DND-41 (cell line): Measurements from ENCODE around the gene PTPRD.

Source experiments
- EZH2 ChIP-seq: IDR thresholded peaks from 3 replicates; pipeline ENCODE4 v1.6.1; 2012; ENCODE audit warnings: borderline replicate concordance, low read depth, mild to moderate bottlenecking, moderate library complexity, low read length, inconsistent platforms; ENCODE audit not compliant: severe bottlenecking
- TF ChIP-seq, protein P1 (sequence below): IDR thresholded peaks from 2 replicates; pipeline ENCODE4 v1.5.1; 2012; ENCODE audit warnings: borderline replicate concordance, low read length, moderate library complexity, mild to moderate bottlenecking; ENCODE audit not compliant: poor library complexity, severe bottlenecking; ENCODE audit errors: extremely low read depth

DNA sequence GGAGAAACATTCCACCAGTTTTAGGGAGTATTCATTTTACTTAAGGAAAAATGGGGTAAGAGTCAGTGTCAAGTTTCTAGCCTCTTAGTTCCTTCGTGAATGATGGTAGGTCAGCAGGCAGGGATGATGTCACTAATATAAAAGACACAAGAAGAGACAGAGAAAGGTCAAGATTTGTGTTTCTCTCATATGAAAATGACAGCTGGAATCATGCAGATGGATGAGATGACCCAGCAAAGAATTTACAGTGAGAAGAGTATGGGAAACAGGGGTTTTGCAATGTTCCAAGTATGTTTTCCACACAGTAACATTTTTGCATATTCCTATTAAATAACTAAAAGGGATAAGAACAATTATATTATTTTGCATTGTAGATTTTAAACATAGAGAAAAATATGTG is 2063.6 kb downstream of the PTPRD start:
- TF ChIP-seq, protein P1, sequence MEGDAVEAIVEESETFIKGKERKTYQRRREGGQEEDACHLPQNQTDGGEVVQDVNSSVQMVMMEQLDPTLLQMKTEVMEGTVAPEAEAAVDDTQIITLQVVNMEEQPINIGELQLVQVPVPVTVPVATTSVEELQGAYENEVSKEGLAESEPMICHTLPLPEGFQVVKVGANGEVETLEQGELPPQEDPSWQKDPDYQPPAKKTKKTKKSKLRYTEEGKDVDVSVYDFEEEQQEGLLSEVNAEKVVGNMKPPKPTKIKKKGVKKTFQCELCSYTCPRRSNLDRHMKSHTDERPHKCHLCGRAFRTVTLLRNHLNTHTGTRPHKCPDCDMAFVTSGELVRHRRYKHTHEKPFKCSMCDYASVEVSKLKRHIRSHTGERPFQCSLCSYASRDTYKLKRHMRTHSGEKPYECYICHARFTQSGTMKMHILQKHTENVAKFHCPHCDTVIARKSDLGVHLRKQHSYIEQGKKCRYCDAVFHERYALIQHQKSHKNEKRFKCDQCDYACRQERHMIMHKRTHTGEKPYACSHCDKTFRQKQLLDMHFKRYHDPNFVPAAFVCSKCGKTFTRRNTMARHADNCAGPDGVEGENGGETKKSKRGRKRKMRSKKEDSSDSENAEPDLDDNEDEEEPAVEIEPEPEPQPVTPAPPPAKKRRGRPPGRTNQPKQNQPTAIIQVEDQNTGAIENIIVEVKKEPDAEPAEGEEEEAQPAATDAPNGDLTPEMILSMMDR = no peak
- no peak for TF ChIP-seq EZH2
